Measurements from ENCODE around the gene PCSK1N.
A peak's percentile ranks its signal among the peaks of the same experiment; 100 is the strongest.
"Not testable (repeated sequence)": the region's sequence is repeated elsewhere in the genome, so short reads cannot be mapped to it uniquely, and the experiment has no call there.

Gene PCSK1N

GRCh38 chrX:48823053-48823452 lies 12.4 kb downstream of the PCSK1N start:
- no peak for DNase-seq (ENCODE audit: low read depth)

- not testable (repeated sequence) for DNase-seq (ENCODE audit: low read depth)
Observed at GRCh38 chrX:48819394-48819793, 16.0 kb downstream of the PCSK1N start.

- DNase-seq (ENCODE audit: low read depth), result no peak
Observed at GRCh38 chrX:48818866-48819265, 16.5 kb downstream of the PCSK1N start.

- no peak for DNase-seq (ENCODE audit: low read depth)
Observed at GRCh38 chrX:48818098-48818497, 17.3 kb downstream of the PCSK1N start.

- no peak for DNase-seq (ENCODE audit: low read depth)
Observed at GRCh38 chrX:48816014-48816810, 19.2 kb downstream of the PCSK1N start.

- no peak for DNase-seq (ENCODE audit: low read depth)
Observed at GRCh38 chrX:48815266-48815665, 20.1 kb downstream of the PCSK1N start.

- no peak for DNase-seq (ENCODE audit: low read depth)
Observed at GRCh38 chrX:48814722-48815121, 20.7 kb downstream of the PCSK1N start.

GRCh38 chrX:48813644-48814043 lies 21.8 kb downstream of the PCSK1N start:
- DNase-seq (ENCODE audit: low read depth), result no peak

GRCh38 chrX:48806081-48806480 lies 29.3 kb downstream of the PCSK1N start:
- no peak for DNase-seq (ENCODE audit: low read depth)

GRCh38 chrX:48802905-48803200 lies 32.6 kb downstream of the PCSK1N start:
- DNase-seq (ENCODE audit: low read depth), result peak; percentile 19

GRCh38 chrX:48802089-48802904 lies 33.1 kb downstream of the PCSK1N start:
- DNase-seq (ENCODE audit: low read depth), result peak; percentile 87

- DNase-seq (ENCODE audit: low read depth), result peak; percentile 99
Observed at GRCh38 chrX:48801280-48802088, 33.9 kb downstream of the PCSK1N start, which contains the start of gene HDAC6. HDAC6 (plus strand) TSS chrX:48802067; CDS start chrX:48802693, 626 bp downstream.

- DNase-seq (ENCODE audit: low read depth), result no peak
Observed at GRCh38 chrX:48800574-48801279, 34.7 kb downstream of the PCSK1N start.

- no peak for DNase-seq (ENCODE audit: low read depth)
Observed at GRCh38 chrX:48798318-48798717, 37.1 kb downstream of the PCSK1N start.

- peak; percentile 68 for DNase-seq (ENCODE audit: low read depth)
Observed at GRCh38 chrX:48794911-48795515, 40.4 kb downstream of the PCSK1N start.

GRCh38 chrX:48794340-48794910 lies 41.0 kb downstream of the PCSK1N start:
- DNase-seq (ENCODE audit: low read depth), result no peak

GRCh38 chrX:48793935-48794334 lies 41.5 kb downstream of the PCSK1N start:
- DNase-seq (ENCODE audit: low read depth), result no peak

- no peak for DNase-seq (ENCODE audit: low read depth)
Observed at GRCh38 chrX:48792219-48792618, 43.2 kb downstream of the PCSK1N start.

GRCh38 chrX:48791063-48791820 lies 44.2 kb downstream of the PCSK1N start:
- no peak for DNase-seq (ENCODE audit: low read depth)

GRCh38 chrX:48790477-48790876 lies 44.9 kb downstream of the PCSK1N start:
- no peak for DNase-seq (ENCODE audit: low read depth)

Measured in EH (cell line).